ENCODE data around the gene SLC34A3.

DNA sequence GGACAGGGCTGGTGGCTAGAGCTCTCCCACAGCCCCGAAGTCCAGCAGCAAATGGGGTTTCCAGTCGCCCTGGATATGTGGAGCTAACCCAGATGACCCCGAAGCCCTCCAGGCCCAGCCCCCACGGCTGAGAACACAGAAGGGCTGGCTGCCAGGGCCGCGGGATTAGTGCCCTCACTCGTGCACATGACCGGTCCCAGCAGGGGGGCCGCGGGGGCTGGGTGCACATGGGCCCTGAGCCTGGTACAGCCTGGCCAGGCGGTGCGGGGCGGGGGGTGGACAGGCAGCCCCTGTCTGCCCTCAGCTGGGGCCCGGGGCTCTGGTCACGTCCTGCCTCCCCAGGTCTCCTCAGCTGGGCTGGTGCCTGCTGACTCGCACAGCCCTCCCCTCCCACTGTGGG, 36.3 kb upstream of the SLC34A3 start:
- TF ChIP-seq TEAD4 (IDR thresholded peaks at IDR 0.05) (no peak), TAF1 (IDR thresholded peaks at IDR 0.05; ENCODE audit: low read depth) (no peak), CEBPB (IDR thresholded peaks at IDR 0.05) (no peak), RAD21 (IDR thresholded peaks at IDR 0.05; ENCODE audit: low read depth) (no peak), FOXM1 (IDR thresholded peaks at IDR 0.05; ENCODE audit: borderline replicate concordance, low read depth) (no peak), TCF12 (IDR thresholded peaks at IDR 0.05; ENCODE audit: low read depth) (0 out of 2 replicates have a peak, but pooled peaks have one; percentile 36), EP300 (IDR thresholded peaks at IDR 0.05; ENCODE audit: borderline replicate concordance) (no peak), YY1 (IDR thresholded peaks at IDR 0.05; ENCODE audit: low read depth) (no peak), CREB1 (IDR thresholded peaks at IDR 0.05; ENCODE audit: low read depth) (no peak), ZBTB7A (IDR thresholded peaks at IDR 0.05; ENCODE audit: low read depth) (no peak; the same call in 1 of the 2 replicates), EGR1 (IDR thresholded peaks at IDR 0.05) (no peak)
- TF ChIP-seq, protein P1, sequence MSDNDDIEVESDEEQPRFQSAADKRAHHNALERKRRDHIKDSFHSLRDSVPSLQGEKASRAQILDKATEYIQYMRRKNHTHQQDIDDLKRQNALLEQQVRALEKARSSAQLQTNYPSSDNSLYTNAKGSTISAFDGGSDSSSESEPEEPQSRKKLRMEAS (IDR thresholded peaks at IDR 0.05), result no peak
- TF ChIP-seq, protein P2, sequence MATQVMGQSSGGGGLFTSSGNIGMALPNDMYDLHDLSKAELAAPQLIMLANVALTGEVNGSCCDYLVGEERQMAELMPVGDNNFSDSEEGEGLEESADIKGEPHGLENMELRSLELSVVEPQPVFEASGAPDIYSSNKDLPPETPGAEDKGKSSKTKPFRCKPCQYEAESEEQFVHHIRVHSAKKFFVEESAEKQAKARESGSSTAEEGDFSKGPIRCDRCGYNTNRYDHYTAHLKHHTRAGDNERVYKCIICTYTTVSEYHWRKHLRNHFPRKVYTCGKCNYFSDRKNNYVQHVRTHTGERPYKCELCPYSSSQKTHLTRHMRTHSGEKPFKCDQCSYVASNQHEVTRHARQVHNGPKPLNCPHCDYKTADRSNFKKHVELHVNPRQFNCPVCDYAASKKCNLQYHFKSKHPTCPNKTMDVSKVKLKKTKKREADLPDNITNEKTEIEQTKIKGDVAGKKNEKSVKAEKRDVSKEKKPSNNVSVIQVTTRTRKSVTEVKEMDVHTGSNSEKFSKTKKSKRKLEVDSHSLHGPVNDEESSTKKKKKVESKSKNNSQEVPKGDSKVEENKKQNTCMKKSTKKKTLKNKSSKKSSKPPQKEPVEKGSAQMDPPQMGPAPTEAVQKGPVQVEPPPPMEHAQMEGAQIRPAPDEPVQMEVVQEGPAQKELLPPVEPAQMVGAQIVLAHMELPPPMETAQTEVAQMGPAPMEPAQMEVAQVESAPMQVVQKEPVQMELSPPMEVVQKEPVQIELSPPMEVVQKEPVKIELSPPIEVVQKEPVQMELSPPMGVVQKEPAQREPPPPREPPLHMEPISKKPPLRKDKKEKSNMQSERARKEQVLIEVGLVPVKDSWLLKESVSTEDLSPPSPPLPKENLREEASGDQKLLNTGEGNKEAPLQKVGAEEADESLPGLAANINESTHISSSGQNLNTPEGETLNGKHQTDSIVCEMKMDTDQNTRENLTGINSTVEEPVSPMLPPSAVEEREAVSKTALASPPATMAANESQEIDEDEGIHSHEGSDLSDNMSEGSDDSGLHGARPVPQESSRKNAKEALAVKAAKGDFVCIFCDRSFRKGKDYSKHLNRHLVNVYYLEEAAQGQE (IDR thresholded peaks at IDR 0.05; ENCODE audit: low read depth), result no peak
- TF ChIP-seq, protein P3, sequence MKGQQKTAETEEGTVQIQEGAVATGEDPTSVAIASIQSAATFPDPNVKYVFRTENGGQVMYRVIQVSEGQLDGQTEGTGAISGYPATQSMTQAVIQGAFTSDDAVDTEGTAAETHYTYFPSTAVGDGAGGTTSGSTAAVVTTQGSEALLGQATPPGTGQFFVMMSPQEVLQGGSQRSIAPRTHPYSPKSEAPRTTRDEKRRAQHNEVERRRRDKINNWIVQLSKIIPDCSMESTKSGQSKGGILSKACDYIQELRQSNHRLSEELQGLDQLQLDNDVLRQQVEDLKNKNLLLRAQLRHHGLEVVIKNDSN (IDR thresholded peaks at IDR 0.05), result 0 out of 2 replicates have a peak, but pooled peaks have one; percentile 37
